Right lobe of liver (tissue), 4 donors: ENCODE results near the gene MAMDC4.

Experiments used
- CTCF ChIP-seq, 4 donors: fragments of 200-600 bp in 3 of 4; fragments of 450-650 bp in 1 of 4; IDR thresholded peaks; one replicate each; pipeline versions ENCODE4 v1.5.1 to v1.8.0; 2016 to 2022; ENCODE audit warnings: antibody characterized with exemption in 4 of 4, mild to moderate bottlenecking in 2 of 4
- POLR2A ChIP-seq: fragments of 450-650 bp; IDR thresholded peaks from one replicate; pipeline ENCODE4 v1.6.1; 2017; ENCODE audit warnings: antibody characterized with exemption, mild to moderate bottlenecking
- donor health status: DM: no; HTN: no; CAD: no.
- donor health status: DM: no; HTN: no; CAD: no.
- donor health status: DM: no; HTN: yes; CAD: no.

- TF ChIP-seq CTCF (IDR thresholded peaks at IDR 0.05) (no peak), POLR2A (no peak)
Measured at GRCh38 chr9:136857166-136857565, 5.0 kb downstream of the MAMDC4 start.
